Measurements from ENCODE around the gene VPS13A.

DNA sequence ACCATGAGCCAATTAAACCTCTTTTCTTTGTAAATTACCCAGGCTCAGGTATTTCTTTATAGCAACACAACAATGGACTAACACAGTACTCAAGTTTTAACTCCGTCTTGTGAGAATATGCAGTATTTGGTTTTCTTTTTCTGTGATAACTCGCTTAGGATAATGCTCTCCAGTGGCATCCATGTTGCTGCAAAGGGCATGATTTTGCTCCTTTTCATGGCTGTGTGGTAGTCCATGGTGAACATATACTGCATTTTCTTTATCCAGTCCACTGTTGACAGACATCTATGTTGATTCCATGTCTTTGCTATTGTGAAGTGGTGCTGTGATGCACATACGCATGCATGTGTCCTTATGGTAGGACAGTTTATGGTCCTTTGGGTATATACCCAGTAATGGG lies 10.9 kb downstream of the VPS13A start:
- TF ChIP-seq, protein P1, sequence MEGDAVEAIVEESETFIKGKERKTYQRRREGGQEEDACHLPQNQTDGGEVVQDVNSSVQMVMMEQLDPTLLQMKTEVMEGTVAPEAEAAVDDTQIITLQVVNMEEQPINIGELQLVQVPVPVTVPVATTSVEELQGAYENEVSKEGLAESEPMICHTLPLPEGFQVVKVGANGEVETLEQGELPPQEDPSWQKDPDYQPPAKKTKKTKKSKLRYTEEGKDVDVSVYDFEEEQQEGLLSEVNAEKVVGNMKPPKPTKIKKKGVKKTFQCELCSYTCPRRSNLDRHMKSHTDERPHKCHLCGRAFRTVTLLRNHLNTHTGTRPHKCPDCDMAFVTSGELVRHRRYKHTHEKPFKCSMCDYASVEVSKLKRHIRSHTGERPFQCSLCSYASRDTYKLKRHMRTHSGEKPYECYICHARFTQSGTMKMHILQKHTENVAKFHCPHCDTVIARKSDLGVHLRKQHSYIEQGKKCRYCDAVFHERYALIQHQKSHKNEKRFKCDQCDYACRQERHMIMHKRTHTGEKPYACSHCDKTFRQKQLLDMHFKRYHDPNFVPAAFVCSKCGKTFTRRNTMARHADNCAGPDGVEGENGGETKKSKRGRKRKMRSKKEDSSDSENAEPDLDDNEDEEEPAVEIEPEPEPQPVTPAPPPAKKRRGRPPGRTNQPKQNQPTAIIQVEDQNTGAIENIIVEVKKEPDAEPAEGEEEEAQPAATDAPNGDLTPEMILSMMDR (IDR thresholded peaks at IDR 0.05) = no peak
- TF ChIP-seq POLR2A (IDR thresholded peaks at IDR 0.05) = no peak
